GM13977 (cell line): ENCODE results near the gene TRNP1.

Source experiments
- DNase-seq: peaks from one replicate; pipeline ENCODE4 v3.0.0; 2012; ENCODE audit warnings: low spot score
- in situ Hi-C: fragments of 300-500 bp; cut with MboI; formaldehyde crosslinking; loops from one replicate; pipeline ENCODE4 v1.12.0; 2022; ENCODE audit warnings: low sequenced_read_pairs, low pct_unique_long_range_greater_than_20kb, mixed read lengths, inconsistent platforms; ENCODE audit not compliant: unreplicated experiment
- TF ChIP-seq, protein P1 (sequence below): IDR thresholded peaks from 2 replicates; pipeline ENCODE4 v1.5.1; 2012; ENCODE audit warnings: mild to moderate bottlenecking, control low read depth; ENCODE audit not compliant: insufficient read depth; ENCODE audit errors: extremely low read depth, missing control alignments

Gene TRNP1

DNA sequence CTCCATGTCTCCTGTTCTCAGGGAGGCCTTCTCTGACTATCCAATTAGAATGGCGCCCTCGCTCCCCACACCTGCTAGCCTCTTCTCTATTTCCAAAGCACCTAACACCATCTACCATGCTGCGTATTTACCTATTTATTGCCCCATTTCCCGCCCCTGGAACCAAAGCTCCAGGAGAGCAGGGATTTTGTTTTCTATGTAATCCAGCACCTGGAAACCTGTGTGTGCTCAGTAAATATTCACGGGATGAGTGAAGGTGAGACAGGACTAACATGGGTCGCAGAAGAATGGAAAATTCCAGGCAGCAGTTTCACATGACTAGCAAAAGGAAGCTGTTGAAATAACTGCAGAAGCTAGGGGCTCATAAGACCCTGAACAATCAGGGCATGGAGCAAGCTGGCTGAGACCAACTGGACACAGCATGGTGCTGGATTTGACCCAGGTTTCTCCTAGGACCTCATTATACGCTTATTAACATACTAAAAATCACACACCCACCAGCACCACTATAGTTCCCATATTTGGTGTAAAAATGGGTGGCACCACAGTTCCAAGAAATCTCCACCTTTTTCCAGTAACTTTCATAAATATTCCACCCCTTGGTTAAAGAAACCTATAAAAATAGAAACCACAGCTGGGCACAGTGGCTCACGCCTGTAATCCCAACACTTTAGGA, 34.2 kb downstream of the TRNP1 start:
- TF ChIP-seq, protein P1, sequence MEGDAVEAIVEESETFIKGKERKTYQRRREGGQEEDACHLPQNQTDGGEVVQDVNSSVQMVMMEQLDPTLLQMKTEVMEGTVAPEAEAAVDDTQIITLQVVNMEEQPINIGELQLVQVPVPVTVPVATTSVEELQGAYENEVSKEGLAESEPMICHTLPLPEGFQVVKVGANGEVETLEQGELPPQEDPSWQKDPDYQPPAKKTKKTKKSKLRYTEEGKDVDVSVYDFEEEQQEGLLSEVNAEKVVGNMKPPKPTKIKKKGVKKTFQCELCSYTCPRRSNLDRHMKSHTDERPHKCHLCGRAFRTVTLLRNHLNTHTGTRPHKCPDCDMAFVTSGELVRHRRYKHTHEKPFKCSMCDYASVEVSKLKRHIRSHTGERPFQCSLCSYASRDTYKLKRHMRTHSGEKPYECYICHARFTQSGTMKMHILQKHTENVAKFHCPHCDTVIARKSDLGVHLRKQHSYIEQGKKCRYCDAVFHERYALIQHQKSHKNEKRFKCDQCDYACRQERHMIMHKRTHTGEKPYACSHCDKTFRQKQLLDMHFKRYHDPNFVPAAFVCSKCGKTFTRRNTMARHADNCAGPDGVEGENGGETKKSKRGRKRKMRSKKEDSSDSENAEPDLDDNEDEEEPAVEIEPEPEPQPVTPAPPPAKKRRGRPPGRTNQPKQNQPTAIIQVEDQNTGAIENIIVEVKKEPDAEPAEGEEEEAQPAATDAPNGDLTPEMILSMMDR: no peak
- DNase-seq: no peak
- in situ Hi-C loops: no loop called here

DNA sequence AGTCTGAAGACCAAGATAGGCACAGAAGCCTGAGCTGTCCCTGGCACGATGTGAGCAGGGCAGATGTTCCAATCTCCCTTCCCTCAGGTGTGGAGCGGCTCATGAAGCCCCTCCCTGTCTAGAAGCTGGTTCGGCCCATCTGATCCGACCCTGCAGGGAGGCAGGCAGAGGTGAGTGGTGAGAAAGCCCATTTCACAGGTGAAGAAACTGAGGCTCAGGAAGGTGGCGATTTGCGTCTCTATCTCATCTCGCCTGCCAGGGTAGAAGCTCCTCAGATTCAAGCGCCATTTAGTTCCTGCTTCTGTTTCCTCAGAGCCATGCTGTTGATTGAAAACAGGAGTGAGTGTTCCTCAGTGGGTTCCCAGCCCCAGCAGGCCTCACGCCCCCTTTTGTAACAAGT, 36.0 kb downstream of the TRNP1 start:
- TF ChIP-seq, protein P1: no peak
- no peak for DNase-seq
- in situ Hi-C loops: no loop called here

DNA sequence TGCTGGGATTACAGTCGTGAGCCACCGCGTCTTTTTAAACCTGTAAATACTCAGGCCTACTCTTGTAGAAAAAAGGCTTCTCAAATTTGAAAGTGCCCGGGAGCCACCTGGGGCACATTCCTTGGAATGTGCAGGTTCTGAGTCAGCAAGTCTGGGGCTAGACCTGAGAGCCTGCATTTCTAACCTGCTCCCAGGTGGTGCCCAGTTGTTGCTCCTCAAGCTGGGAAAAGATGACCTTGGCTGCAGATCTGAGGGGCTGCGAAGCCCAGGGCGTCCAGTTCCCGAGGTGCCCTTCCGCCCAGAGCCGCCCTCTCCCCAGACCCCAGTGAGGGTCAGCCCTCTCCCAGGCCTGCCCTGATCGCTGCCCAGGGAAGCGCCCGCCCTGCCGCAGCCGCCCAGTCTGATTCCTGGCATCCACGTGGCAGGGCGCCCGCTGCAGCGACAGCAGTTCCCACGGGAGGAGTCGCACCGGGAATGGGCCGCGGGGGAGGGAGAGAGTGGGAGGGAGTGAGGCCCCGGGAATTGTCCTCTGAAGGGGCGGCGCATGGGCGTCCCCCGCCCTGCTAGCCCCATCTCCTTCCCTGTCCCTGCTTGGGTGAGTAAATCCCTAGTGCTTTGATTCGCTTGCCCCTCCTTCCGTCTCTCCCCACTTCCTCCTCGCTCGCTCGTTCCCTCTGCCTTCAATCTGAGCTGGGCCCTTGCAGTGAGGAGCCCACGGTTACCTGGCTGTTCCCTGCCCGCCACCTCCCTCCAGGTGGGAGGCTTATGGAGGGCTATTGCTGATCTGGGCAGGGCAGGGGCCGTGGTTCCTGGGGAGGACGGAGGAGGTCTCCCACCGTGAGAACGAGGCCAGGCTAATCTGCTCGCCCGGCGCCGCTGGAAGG, 38.0 kb downstream of the TRNP1 start:
- TF ChIP-seq, protein P1: no peak
- in situ Hi-C loops: no loop called here
- no peak for DNase-seq

DNA sequence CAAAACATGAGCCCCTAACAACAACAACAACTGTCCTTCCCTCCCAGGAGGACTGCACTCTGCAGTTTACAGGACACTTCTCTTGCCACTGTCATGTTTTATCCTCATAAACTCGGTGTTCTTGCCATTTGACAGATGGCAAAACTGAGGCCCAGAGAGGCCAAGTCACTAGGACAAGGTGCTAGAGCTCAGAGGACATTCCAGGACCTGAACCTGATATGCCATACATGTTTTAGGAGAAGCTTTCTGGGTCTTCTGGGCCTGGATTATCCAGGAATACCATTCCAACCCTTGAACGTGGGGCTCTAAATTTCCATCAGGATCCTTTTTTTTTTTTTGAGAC, 38.6 kb downstream of the TRNP1 start:
- TF ChIP-seq, protein P1: no peak
- in situ Hi-C loops: no loop called here
- DNase-seq: no peak

DNA sequence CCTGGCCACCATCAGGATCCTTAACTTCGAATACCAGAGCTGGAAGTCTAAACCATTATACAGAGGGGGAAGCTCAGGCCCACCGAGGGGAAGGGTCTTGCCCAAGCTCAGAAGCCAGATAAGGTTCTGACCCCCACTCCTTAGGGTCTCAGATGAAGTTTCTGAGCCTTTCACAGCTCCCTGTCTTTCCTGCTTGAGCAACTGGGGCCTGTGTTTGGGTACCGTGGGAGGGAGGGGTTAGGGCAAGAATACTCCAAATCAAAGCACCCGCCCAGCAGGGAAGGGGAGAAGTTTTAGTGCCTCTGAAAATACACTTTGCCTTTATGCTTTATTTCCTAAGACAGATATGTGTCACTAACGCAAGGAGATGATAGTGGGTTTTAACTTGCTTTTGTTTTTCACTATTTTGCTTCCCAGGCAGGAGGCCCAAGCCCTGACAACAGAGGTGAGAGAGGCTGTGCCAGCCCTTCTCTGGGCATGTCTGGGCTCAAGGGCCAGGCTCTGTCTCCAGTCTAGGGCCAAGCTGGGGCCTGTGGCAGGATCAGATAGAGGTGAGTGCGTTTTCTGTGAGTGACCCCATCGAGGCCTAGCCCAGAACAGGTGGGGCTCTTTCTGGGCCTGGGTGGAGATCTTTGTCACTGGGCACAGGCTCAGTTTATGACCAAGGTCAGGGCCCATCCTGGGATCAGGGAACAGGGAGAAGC, 39.7 kb downstream of the TRNP1 start:
- TF ChIP-seq, protein P1: no peak
- in situ Hi-C loops: no loop called here
- DNase-seq: no peak

DNA sequence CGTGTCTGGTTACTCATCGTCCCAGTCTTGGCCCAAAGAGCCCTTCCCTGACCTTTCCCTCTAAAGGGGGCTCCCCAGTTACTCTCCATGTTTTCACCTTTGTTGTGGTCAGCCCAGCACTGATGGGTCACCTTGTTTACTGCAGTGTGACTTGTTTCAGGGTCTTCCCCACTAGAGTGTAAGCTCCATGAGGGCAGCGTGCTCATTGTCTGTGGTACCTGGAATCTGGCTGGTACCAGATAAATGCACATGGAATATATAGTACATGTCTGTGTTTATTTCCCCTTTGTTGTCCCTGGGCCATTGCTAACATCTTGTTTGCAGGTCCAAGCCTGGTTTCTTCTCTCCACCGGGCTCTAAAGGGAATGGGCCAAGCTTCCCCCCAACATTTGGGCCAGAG, 41.9 kb downstream of the TRNP1 start:
- no peak for DNase-seq
- TF ChIP-seq, protein P1: no peak
- in situ Hi-C loops: no loop called here
